ENCODE data around the gene ATF7.
"Not testable (repeated sequence)": the region's sequence is repeated elsewhere in the genome, so short reads cannot be mapped to it uniquely, and the experiment has no call there.

ATF7 gene

GRCh38 chr12:53482626-53483168 is 143.5 kb downstream of the ATF7 start:
- TF ChIP-seq CTCF (IDR thresholded peaks at IDR 0.05; ENCODE audit: extremely low read depth, missing control alignments), result no peak
- no peak for DNase-seq (ENCODE audit: low spot score)

- DNase-seq (ENCODE audit: low spot score), result no peak
- no peak for TF ChIP-seq CTCF (IDR thresholded peaks at IDR 0.05; ENCODE audit: extremely low read depth, missing control alignments)
Measured at GRCh38 chr12:53481939-53482586, 144.1 kb downstream of the ATF7 start.

- not testable (repeated sequence) for DNase-seq (ENCODE audit: low spot score)
Measured at GRCh38 chr12:53481458-53481857, 144.7 kb downstream of the ATF7 start.

GRCh38 chr12:53480491-53481442 is 145.4 kb downstream of the ATF7 start:
- no peak for DNase-seq (ENCODE audit: low spot score)
- TF ChIP-seq CTCF (IDR thresholded peaks at IDR 0.05; ENCODE audit: extremely low read depth, missing control alignments), result no peak

- DNase-seq (ENCODE audit: low spot score), result no peak
- TF ChIP-seq CTCF (IDR thresholded peaks at IDR 0.05; ENCODE audit: extremely low read depth, missing control alignments), result no peak
Measured at GRCh38 chr12:53479331-53479730, 146.9 kb downstream of the ATF7 start.

GRCh38 chr12:53478865-53479264 is 147.3 kb downstream of the ATF7 start:
- DNase-seq (ENCODE audit: low spot score), result no peak
- no peak for TF ChIP-seq CTCF (IDR thresholded peaks at IDR 0.05; ENCODE audit: extremely low read depth, missing control alignments)

- DNase-seq (ENCODE audit: low spot score), result no peak
- TF ChIP-seq CTCF (IDR thresholded peaks at IDR 0.05; ENCODE audit: extremely low read depth, missing control alignments), result no peak
Measured at GRCh38 chr12:53476769-53477209, 149.4 kb downstream of the ATF7 start.

Data from GM20000 (cell line).